GM21390 (cell line): ENCODE measurements around the gene GLCE.

Experiments
- ATAC-seq: cut with Tn5 transposase; IDR thresholded peaks from one replicate; pipeline ENCODE4 v1.9.1; 2021; ENCODE audit not compliant: unreplicated experiment

The GLCE gene

GRCh38 chr15:69315402-69316110 is 155.1 kb downstream of the GLCE start:
- no peak for ATAC-seq

DNA sequence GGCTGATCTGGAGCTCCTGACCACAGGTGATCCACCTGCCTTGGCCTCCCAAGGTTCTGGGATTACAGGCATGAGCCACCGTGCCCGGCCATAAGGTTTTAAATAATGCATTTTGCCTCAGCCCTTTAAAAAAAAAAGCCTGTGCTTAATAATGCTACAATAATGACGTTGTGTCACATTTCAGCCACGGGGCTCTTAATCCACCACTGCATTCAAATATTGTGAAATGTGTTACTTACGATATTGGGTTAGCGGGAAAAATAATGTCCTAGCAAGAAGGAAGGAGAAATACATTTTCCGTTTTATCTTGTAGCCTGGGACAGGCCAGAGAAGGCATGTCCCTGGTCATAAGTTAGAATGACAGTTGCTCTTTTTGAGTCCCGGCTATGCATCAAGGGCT is 155.9 kb downstream of the GLCE start:
- no peak for ATAC-seq

- no peak for ATAC-seq
Measured at GRCh38 chr15:69317392-69317841, 157.0 kb downstream of the GLCE start.

- ATAC-seq = no peak
Measured at GRCh38 chr15:69318033-69318432, 157.6 kb downstream of the GLCE start.

DNA sequence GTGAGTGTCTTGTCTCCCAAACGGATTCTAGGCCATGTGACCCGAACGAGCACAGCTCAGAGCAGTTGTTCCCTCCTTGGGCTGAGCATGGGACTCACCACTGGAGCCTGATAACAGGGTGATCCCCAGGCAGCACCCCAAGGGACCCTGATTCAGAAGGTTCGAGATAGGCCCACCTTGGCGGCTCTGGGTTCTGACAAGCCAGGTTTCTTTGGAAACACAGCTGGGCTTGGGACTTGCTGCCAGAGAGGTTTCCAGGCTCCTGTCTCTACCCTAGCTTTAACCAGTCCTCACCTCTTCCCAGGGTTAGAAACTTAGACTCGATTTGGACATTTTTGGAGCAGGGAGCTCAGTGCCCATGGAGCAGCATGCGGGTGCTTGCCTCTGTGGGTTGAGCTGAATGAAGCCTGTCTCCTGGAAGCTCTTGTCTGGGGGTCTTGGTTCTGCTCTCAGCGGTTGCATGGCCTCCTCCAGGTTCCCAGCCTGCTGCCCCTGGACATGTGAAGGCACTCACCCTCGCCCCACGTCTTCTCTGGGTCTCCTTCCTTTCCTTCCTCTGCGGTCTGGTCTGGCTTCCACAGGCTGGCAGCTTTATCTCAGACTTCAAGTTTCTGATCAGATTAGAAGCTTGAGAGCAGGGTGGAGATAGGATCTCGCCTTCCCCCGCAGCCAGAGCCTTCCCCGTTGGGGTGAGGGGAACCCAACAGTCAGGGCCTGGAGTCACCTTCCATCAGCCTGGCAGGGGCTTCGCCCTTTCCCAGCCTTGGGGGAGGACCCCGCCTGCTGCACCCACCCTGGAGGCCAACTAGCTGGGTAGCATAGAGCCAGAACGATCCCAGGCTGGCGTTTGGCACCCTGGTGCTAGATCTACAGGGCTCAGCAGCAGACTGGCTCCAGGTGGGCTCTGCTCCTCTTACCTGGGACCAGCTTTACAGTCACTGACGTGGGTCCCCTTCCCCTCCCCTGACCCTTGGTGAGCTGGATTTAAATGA is 159.2 kb downstream of the GLCE start:
- ATAC-seq = no peak

DNA sequence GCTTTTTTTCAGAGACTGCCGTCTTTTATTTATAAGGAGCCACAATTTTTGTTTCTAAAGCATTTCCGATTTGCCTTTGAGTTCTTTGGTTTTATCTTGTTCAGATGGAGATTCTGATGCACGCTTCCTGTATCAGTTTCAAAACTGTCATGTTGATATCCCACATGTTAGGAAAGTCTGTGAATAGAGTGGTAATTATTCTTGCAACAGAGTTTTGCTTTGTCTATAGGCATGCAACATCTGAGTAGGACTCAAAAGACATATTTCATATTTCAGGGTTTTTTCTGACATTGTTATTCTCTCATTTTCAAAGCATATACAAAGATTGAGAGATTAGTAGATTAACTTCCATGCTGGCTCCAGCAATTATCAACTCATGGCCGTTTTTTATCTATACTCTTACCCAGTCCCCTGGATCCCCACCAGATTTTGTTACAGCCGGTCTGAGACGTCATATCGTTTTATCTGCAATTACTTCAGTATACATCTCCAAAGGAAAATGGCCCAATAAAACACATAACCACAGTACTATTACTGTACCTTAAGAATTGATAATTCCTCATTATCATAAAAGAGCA is 160.6 kb downstream of the GLCE start:
- no peak for ATAC-seq
